ENCODE results near the gene B3GALNT1.
"Not testable (repeated sequence)": the region's sequence is repeated elsewhere in the genome, so short reads cannot be mapped to it uniquely, and the experiment has no call there.

B3GALNT1 gene

GRCh38 chr3:161081633-161082032, 23.5 kb downstream of the B3GALNT1 start:
- H3K4me3 ChIP-seq (ENCODE audit: low read depth, low read length), result no peak overlapping the region

GRCh38 chr3:161073181-161073580, 32.0 kb downstream of the B3GALNT1 start:
- H3K4me3 ChIP-seq (ENCODE audit: low read depth, low read length), result no peak overlapping the region

GRCh38 chr3:161072751-161073150, 32.4 kb downstream of the B3GALNT1 start:
- no peak overlapping the region for H3K4me3 ChIP-seq (ENCODE audit: low read depth, low read length)

GRCh38 chr3:161072211-161072621, 32.9 kb downstream of the B3GALNT1 start:
- H3K4me3 ChIP-seq (ENCODE audit: low read depth, low read length), result no peak overlapping the region

- H3K4me3 ChIP-seq (ENCODE audit: low read depth, low read length), result no peak overlapping the region
Measured at GRCh38 chr3:161070980-161071663, 34.0 kb downstream of the B3GALNT1 start.

- H3K4me3 ChIP-seq (ENCODE audit: low read depth, low read length), result no peak overlapping the region
Measured at GRCh38 chr3:161070252-161070930, 34.8 kb downstream of the B3GALNT1 start.

- no peak overlapping the region for H3K4me3 ChIP-seq (ENCODE audit: low read depth, low read length)
Measured at GRCh38 chr3:161069511-161070251, 35.5 kb downstream of the B3GALNT1 start.

GRCh38 chr3:161067335-161067734, 37.8 kb downstream of the B3GALNT1 start:
- no peak overlapping the region for H3K4me3 ChIP-seq (ENCODE audit: low read depth, low read length)

- no peak overlapping the region for H3K4me3 ChIP-seq (ENCODE audit: low read depth, low read length)
Measured at GRCh38 chr3:161066930-161067329, 38.2 kb downstream of the B3GALNT1 start.

GRCh38 chr3:161064413-161064812, 40.7 kb downstream of the B3GALNT1 start:
- H3K4me3 ChIP-seq (ENCODE audit: low read depth, low read length), result no peak overlapping the region

GRCh38 chr3:161054860-161055604, 50.1 kb downstream of the B3GALNT1 start:
- H3K4me3 ChIP-seq (ENCODE audit: low read depth, low read length), result no peak overlapping the region

GRCh38 chr3:161051856-161052255, 53.3 kb downstream of the B3GALNT1 start:
- H3K4me3 ChIP-seq (ENCODE audit: low read depth, low read length), result no peak overlapping the region

GRCh38 chr3:161050935-161051334, 54.2 kb downstream of the B3GALNT1 start:
- H3K4me3 ChIP-seq (ENCODE audit: low read depth, low read length), result no peak overlapping the region

- no peak overlapping the region for H3K4me3 ChIP-seq (ENCODE audit: low read depth, low read length)
Measured at GRCh38 chr3:161049683-161050248, 55.4 kb downstream of the B3GALNT1 start.

GRCh38 chr3:161043336-161044035, 61.7 kb downstream of the B3GALNT1 start:
- no peak overlapping the region for H3K4me3 ChIP-seq (ENCODE audit: low read depth, low read length)

- no peak overlapping the region for H3K4me3 ChIP-seq (ENCODE audit: low read depth, low read length)
Measured at GRCh38 chr3:161042023-161042501, 63.1 kb downstream of the B3GALNT1 start.

- H3K4me3 ChIP-seq (ENCODE audit: low read depth, low read length), result no peak overlapping the region
Measured at GRCh38 chr3:161038725-161039124, 66.4 kb downstream of the B3GALNT1 start.

GRCh38 chr3:161035711-161036110, 69.4 kb downstream of the B3GALNT1 start:
- no peak overlapping the region for H3K4me3 ChIP-seq (ENCODE audit: low read depth, low read length)

GRCh38 chr3:161034913-161035550, 70.1 kb downstream of the B3GALNT1 start:
- not testable (repeated sequence) for H3K4me3 ChIP-seq (ENCODE audit: low read depth, low read length)
